Psoas muscle (tissue), 8 donors: Measurements from ENCODE around the gene CCL21. TPM values are rescaled to one million over a fixed set of nuclear protein-coding genes. Genes with fewer than 3 reads are reported as not detected.

Experiments
- ATAC-seq, 4 donors: fragments of 200-7000 bp; cut with Tn5 transposase; one replicate each; pipeline ENCODE4 v1.9.1; 2020; ENCODE audit warnings: moderate library complexity in 3 of 4, mild to moderate bottlenecking in 2 of 4
- DNase-seq, 2 donors: peaks; one replicate each; pipeline ENCODE4 v3.0.0-alpha.2; 2020
- H3K27ac ChIP-seq: fragments of 200-600 bp; one replicate; pipeline ENCODE4 v1.8.0; 2022
- H3K27me3 ChIP-seq, 3 donors: fragments of 200-600 bp in 1 of 3; one replicate each; pipeline versions ENCODE4 v1.6.1 to v1.8.0; 2013 to 2022; ENCODE audit warnings: low read length in 2 of 3, mild to moderate bottlenecking in 2 of 3, moderate library complexity in 1 of 3; ENCODE audit not compliant: insufficient read depth in 3 of 3
- H3K36me3 ChIP-seq, 2 donors: fragments of 200-600 bp in 1 of 2; one replicate each; pipeline versions ENCODE4 v1.6.1 to v1.8.0; 2013 to 2022; ENCODE audit warnings: low read depth in 1 of 2, mild to moderate bottlenecking in 1 of 2, moderate library complexity in 1 of 2; ENCODE audit not compliant: insufficient read depth in 1 of 2
- H3K4me1 ChIP-seq: fragments of 200-600 bp; one replicate; pipeline ENCODE4 v1.8.0; 2022
- H3K4me3 ChIP-seq: fragments of 200-600 bp; one replicate; pipeline ENCODE4 v1.8.0; 2022; ENCODE audit warnings: mild to moderate bottlenecking
- H3K9me3 ChIP-seq: fragments of 200-600 bp; one replicate; pipeline ENCODE4 v1.8.0; 2022
- WGBS, 3 donors: extraction: QIAGEN DNeasy Blood & Tissue Kit; methylation state at CpG; one replicate each; pipeline versions ENCODE4 v1.1.6 to v1.1.7; 2013; 5-methylcytosine and 5-hydroxymethylcytosine counted together
- intact Hi-C, 2 donors: fragments of 100-400 bp; cut with DNase I; formaldehyde crosslinking; loops; one replicate each; pipeline versions ENCODE4 v1.11.0 to v1.14.2; 2022
- polyA plus RNA-seq, 3 donors: library from polyadenylated mRNA; stranded (reverse); fragments of 200-250 nt; gene quantifications; one replicate each; pipeline ENCODE4 v1.2.3, GENCODE V29; 2013
- total RNA-seq, 4 donors: library from RNA; stranded (reverse); fragmentation: NEBNext Ultra II Directional in 2 of 4; extraction: Animal tissue kit (Norgen Biotek cat#: 25700) in 2 of 4; gene quantifications; one replicate each; pipeline versions ENCODE4 v1.2.1 to v1.2.4, GENCODE V29; 2021 to 2023
- TF ChIP-seq, protein P1 (sequence below): fragments of 200-600 bp; IDR thresholded peaks from one replicate; pipeline ENCODE4 v1.8.0; 2022; ENCODE audit warnings: antibody characterized with exemption
- donor health status: healthy with polysubstance abuse.
- donor health status: DM: no; HTN: no; CAD: no; lungs with moderate emphysema.
- donor health status: Bipolar disorder and iron deficiency.
- donor health status: healthy.
- donor health status: DM: yes; HTN: yes; CAD: no.
- donor health status: DM: no; HTN: no; CAD: no.
- donor health status: DM: no; HTN: no; CAD: no.
- donor health status: DM: yes; HTN: yes; CAD: no.

CCL21 gene
- total and polyA plus RNA-seq, 7 donors = 1.3 to 3.8 (median 2.9) TPM

- intact Hi-C loops = no loop called here
- TF ChIP-seq, protein P1, sequence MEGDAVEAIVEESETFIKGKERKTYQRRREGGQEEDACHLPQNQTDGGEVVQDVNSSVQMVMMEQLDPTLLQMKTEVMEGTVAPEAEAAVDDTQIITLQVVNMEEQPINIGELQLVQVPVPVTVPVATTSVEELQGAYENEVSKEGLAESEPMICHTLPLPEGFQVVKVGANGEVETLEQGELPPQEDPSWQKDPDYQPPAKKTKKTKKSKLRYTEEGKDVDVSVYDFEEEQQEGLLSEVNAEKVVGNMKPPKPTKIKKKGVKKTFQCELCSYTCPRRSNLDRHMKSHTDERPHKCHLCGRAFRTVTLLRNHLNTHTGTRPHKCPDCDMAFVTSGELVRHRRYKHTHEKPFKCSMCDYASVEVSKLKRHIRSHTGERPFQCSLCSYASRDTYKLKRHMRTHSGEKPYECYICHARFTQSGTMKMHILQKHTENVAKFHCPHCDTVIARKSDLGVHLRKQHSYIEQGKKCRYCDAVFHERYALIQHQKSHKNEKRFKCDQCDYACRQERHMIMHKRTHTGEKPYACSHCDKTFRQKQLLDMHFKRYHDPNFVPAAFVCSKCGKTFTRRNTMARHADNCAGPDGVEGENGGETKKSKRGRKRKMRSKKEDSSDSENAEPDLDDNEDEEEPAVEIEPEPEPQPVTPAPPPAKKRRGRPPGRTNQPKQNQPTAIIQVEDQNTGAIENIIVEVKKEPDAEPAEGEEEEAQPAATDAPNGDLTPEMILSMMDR = no peak
- no peaks in the 10 kb centered on the region for H3K27me3 ChIP-seq
- H3K27ac ChIP-seq = no peak overlapping the region
- H3K9me3 ChIP-seq = no peaks in the 10 kb centered on the region
- H3K36me3 ChIP-seq = no peaks in the 10 kb centered on the region
- H3K4me3 ChIP-seq = no peak overlapping the region
- no peaks in the 10 kb centered on the region for H3K4me1 ChIP-seq
- ATAC-seq (no peak), DNase-seq (no peak)
Observed at GRCh38 chr9:34694811-34695210, 15.1 kb downstream of the CCL21 start.

GRCh38 chr9:34693560-34693959 lies 16.4 kb downstream of the CCL21 start:
- ATAC-seq (no peak), DNase-seq (no peak)
- H3K27me3 ChIP-seq = no peaks in the 10 kb centered on the region
- WGBS, 3 donors = 67 to 77% (median 76%) methylated on average over 2 of the region's 2 CpGs
- intact Hi-C loops = no loop called here
- H3K36me3 ChIP-seq = no peaks in the 10 kb centered on the region
- no peak overlapping the region for H3K27ac ChIP-seq
- no peaks in the 10 kb centered on the region for H3K9me3 ChIP-seq
- no peak overlapping the region for H3K4me3 ChIP-seq
- TF ChIP-seq, protein P1 = no peak
- no peaks in the 10 kb centered on the region for H3K4me1 ChIP-seq

DNA sequence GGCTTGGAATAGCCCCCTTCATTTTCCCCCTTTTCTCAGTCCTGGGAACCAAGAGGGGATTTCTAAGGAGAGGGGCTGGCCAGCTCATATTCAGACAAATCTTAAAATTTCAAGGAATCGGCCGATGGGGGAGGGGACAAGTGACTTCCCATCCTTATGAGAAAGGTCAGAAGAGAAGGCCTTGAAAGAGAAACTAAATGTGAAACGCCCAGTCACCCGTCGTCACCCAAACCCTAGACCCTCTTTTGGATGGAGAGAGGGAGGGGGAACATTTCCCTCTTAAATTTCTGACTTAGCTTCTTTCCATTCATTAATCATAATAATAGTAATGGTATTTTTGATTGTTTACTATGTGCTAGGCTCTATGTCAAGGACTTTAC lies 18.0 kb downstream of the CCL21 start:
- ATAC-seq (no peak), DNase-seq (no peak)
- Histone ChIP-seq H3K27ac (no peak overlapping the region), H3K4me1 (no peaks in the 10 kb centered on the region), H3K36me3 (no peaks in the 10 kb centered on the region), H3K4me3 (no peak overlapping the region), H3K27me3 (no peaks in the 10 kb centered on the region), H3K9me3 (no peaks in the 10 kb centered on the region)
- WGBS, 3 donors = 78 to 90% (median 88%) methylated on average over 5 of the region's 5 CpGs
- TF ChIP-seq, protein P1 = no peak
- intact Hi-C loops = no loop called here

- Histone ChIP-seq H3K36me3 (no peaks in the 10 kb centered on the region), H3K4me3 (no peak within 1 kb of the TSS), H3K9me3 (no peaks in the 10 kb centered on the region), H3K27ac (no peak within 1 kb of the TSS), H3K27me3 (no peaks in the 10 kb centered on the region), H3K4me1 (no peaks in the 10 kb centered on the region)
- intact Hi-C loops = no loop called here
- ATAC-seq (no peak), DNase-seq (no peak)
- WGBS, 3 donors = 64 to 73% (median 66%) methylated on average over 6 of the region's 6 CpGs
- TF ChIP-seq, protein P1 = no peak
Observed at GRCh38 chr9:34690983-34691935, 18.7 kb downstream of the CCL21 start, which contains the start of gene CCL19. TSS of gene CCL19 (minus strand) at chr9:34691276. CDS start at chr9:34691139, 137 bp downstream.
